ENCODE measurements around the gene FHIT. TPM values are rescaled to one million over a fixed set of nuclear protein-coding genes. Genes with fewer than 3 reads are reported as not detected.

The FHIT gene
- total RNA-seq, 4 donors from 2014 or later = 0.72 to 5.2 (median 2.1) TPM

- Histone ChIP-seq H3K4me1 (no peaks in the 10 kb centered on the region), H3K36me3 (no peaks in the 10 kb centered on the region), H3K27me3 (no peaks in the 10 kb centered on the region), H3K9me3 (no peaks in the 10 kb centered on the region), H3K27ac (no peak overlapping the region), H3K4me3 (no peak overlapping the region)
- ATAC-seq = no peak
- no peak for DNase-seq
- intact Hi-C loops (cut with DNase I; ENCODE audit: low total_unique reads) = no loop called here
- in situ Hi-C loops (cut with MboI; ENCODE audit: low sequenced_read_pairs in 4 of 4) = no loop called here
- TF ChIP-seq POLR2A (IDR thresholded peaks at IDR 0.05) = no peak
- TF ChIP-seq CTCF (IDR thresholded peaks at IDR 0.05 in 4 of 5, conservative IDR thresholded peaks at IDR 0.05 in 1 of 5) = no peak
These were observed 424.7 kb downstream of the FHIT start for GRCh38 chr3:60826511-60826910.

GRCh38 chr3:60812502-60812901 is 438.8 kb downstream of the FHIT start:
- intact Hi-C loops (cut with DNase I; ENCODE audit: low total_unique reads) = no loop called here

GRCh38 chr3:60810881-60811280 is 440.4 kb downstream of the FHIT start:
- DNase-seq = no peak
- TF ChIP-seq CTCF (IDR thresholded peaks at IDR 0.05 in 4 of 5, conservative IDR thresholded peaks at IDR 0.05 in 1 of 5) (no peak), POLR2A (IDR thresholded peaks at IDR 0.05) (no peak)
- H3K4me1 ChIP-seq = no peaks in the 10 kb centered on the region
- no peaks in the 10 kb centered on the region for H3K9me3 ChIP-seq
- H3K4me3 ChIP-seq = no peak overlapping the region
- in situ Hi-C loops (cut with MboI; ENCODE audit: low sequenced_read_pairs in 4 of 4) (no loop called here), intact Hi-C loops (cut with DNase I; ENCODE audit: low total_unique reads) (no loop called here)
- no peaks in the 10 kb centered on the region for H3K27me3 ChIP-seq
- no peaks in the 10 kb centered on the region for H3K36me3 ChIP-seq
- no peak for ATAC-seq
- H3K27ac ChIP-seq = no peak overlapping the region

More at GRCh38 chr3:60812502-60812901, 438.8 kb downstream of the FHIT start:
- DNase-seq = no peak
- Histone ChIP-seq H3K27me3 (no peaks in the 10 kb centered on the region), H3K4me3 (no peak overlapping the region), H3K36me3 (no peaks in the 10 kb centered on the region), H3K9me3 (no peaks in the 10 kb centered on the region), H3K4me1 (no peaks in the 10 kb centered on the region), H3K27ac (no peak overlapping the region)
- no peak for ATAC-seq
- TF ChIP-seq POLR2A (IDR thresholded peaks at IDR 0.05) (no peak), CTCF (IDR thresholded peaks at IDR 0.05 in 4 of 5, conservative IDR thresholded peaks at IDR 0.05 in 1 of 5) (no peak)
- in situ Hi-C loops (cut with MboI; ENCODE audit: low sequenced_read_pairs in 4 of 4) = no loop called here

GRCh38 chr3:60809857-60810610 is 441.2 kb downstream of the FHIT start:
- no peak for ATAC-seq
- intact Hi-C loops (cut with DNase I; ENCODE audit: low total_unique reads) = no loop called here
- Histone ChIP-seq H3K27me3 (no peaks in the 10 kb centered on the region), H3K4me3 (no peak overlapping the region), H3K36me3 (no peaks in the 10 kb centered on the region), H3K4me1 (no peaks in the 10 kb centered on the region), H3K27ac (no peak overlapping the region), H3K9me3 (no peaks in the 10 kb centered on the region)
- TF ChIP-seq CTCF (IDR thresholded peaks at IDR 0.05 in 4 of 5, conservative IDR thresholded peaks at IDR 0.05 in 1 of 5) (no peak), POLR2A (IDR thresholded peaks at IDR 0.05) (no peak)
- no peak for DNase-seq
- in situ Hi-C loops (cut with MboI; ENCODE audit: low sequenced_read_pairs in 4 of 4) = no loop called here
